SK-N-SH (cell line): ENCODE data around the gene ERMAP.

Experiments
- CTCF ChIP-seq: fragments of 200-600 bp; sonication (generic); IDR thresholded peaks from 2 replicates; pipeline ENCODE4 v1.6.1; 2017; ENCODE audit warnings: antibody characterized with exemption, mild to moderate bottlenecking, moderate library complexity
- EP300 ChIP-seq, 2 experiments: IDR thresholded peaks; 2 replicates each; pipeline versions ENCODE4 v1.4.0 to v1.6.1; 2012; ENCODE audit warnings: borderline replicate concordance in 1 of 2, low read depth in 1 of 2, low read length in 1 of 2
- POLR2AphosphoS5 ChIP-seq: IDR thresholded peaks from 2 replicates; pipeline ENCODE4 v1.6.1; 2012; ENCODE audit warnings: low read depth, low read length
- RFX5 ChIP-seq: IDR thresholded peaks from 2 replicates; pipeline ENCODE4 v1.6.1; 2012; ENCODE audit warnings: mild to moderate bottlenecking, improper control_type of control experiment, low read length
- RXRA ChIP-seq: IDR thresholded peaks from 2 replicates; pipeline ENCODE4 v1.4.0; 2012; ENCODE audit warnings: low read depth, mild to moderate bottlenecking, borderline replicate concordance
- SMC3 ChIP-seq: IDR thresholded peaks from 2 replicates; pipeline ENCODE4 v1.6.1; 2012; ENCODE audit warnings: low read depth, low read length, improper control_type of control experiment
- ZBTB33 ChIP-seq: IDR thresholded peaks from 2 replicates; pipeline ENCODE4 v1.4.0; 2012; ENCODE audit warnings: low read depth, borderline replicate concordance

GRCh38 chr1:42815941-42816584, 859 bp upstream of the ERMAP start:
- TF ChIP-seq CTCF (no peak), RXRA (no peak), ZBTB33 (no peak), RFX5 (no peak), EP300 (IDR thresholded peaks at IDR 0.05; ENCODE audit: borderline replicate concordance in 1 of 2, low read depth in 1 of 2, low read length in 1 of 2) (no peak), SMC3 (no peak), POLR2AphosphoS5 (no peak)
